Measurements from ENCODE around the gene CAVIN2. TPM values are rescaled to one million over a fixed set of nuclear protein-coding genes. Genes with fewer than 3 reads are reported as not detected.

The CAVIN2 gene
- total RNA-seq, 3 donors from 2014 or later, result 30.7 to 71.4 (median 31.3) TPM

DNA sequence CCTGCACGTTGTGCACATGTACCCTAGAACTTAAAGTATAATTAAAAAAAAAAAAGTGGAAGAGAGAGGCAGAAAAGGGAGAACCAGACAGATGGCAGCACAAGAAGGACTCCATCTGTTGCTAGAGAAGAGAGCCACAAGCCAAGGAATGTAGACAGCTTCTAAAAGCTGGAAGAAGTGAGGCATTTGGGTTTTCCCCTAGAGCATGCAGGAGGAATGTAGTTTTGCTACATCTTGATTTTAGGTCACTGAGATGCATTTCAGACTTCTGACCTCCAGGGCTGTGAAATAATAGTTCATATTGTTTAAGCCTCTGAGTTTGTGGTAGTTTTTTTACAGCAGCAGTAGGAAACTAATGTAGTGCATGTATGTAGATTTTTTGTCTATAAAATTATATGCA is 46.0 kb downstream of the CAVIN2 start:
- Histone ChIP-seq H3K27ac (no peak overlapping the region), H3K4me3 (no peak overlapping the region), H3K9me3 (no peaks in the 10 kb centered on the region), H3K27me3 (no peaks in the 10 kb centered on the region), H3K36me3 (no peaks in the 10 kb centered on the region), H3K4me1 (no peaks in the 10 kb centered on the region)
- no peak for DNase-seq (ENCODE audit: low spot score in 2 of 2)
- intact Hi-C loops (cut with DNase I; ENCODE audit: low total_unique reads), result no loop called here
- TF ChIP-seq POLR2AphosphoS5 (IDR thresholded peaks at IDR 0.05) (no peak), POLR2A (IDR thresholded peaks at IDR 0.05) (no peak)
- TF ChIP-seq, protein P1, sequence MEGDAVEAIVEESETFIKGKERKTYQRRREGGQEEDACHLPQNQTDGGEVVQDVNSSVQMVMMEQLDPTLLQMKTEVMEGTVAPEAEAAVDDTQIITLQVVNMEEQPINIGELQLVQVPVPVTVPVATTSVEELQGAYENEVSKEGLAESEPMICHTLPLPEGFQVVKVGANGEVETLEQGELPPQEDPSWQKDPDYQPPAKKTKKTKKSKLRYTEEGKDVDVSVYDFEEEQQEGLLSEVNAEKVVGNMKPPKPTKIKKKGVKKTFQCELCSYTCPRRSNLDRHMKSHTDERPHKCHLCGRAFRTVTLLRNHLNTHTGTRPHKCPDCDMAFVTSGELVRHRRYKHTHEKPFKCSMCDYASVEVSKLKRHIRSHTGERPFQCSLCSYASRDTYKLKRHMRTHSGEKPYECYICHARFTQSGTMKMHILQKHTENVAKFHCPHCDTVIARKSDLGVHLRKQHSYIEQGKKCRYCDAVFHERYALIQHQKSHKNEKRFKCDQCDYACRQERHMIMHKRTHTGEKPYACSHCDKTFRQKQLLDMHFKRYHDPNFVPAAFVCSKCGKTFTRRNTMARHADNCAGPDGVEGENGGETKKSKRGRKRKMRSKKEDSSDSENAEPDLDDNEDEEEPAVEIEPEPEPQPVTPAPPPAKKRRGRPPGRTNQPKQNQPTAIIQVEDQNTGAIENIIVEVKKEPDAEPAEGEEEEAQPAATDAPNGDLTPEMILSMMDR (IDR thresholded peaks at IDR 0.05), result no peak

DNA sequence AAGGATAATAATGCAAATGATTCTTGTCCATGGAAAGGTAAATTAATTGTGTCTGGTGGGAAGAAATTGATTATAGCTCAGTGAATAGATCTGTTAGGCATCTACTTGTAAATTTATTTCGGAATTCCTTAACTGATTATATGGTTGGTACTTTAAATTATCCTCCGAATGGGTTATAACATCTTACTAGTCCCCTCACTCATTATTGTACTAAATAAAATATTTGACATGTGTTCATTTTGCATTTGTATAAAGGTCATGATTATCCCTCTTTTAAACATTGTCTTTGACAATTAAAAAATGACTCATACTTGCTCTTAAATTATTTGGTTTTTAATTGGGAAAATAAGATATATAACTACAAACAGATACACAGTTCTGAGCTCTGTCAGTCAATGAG is 47.4 kb downstream of the CAVIN2 start:
- no peaks in the 10 kb centered on the region for H3K36me3 ChIP-seq
- no peak for DNase-seq (ENCODE audit: low spot score in 2 of 2)
- intact Hi-C loops (cut with DNase I; ENCODE audit: low total_unique reads), result no loop called here
- no peak overlapping the region for H3K27ac ChIP-seq
- H3K4me1 ChIP-seq, result no peaks in the 10 kb centered on the region
- no peaks in the 10 kb centered on the region for H3K27me3 ChIP-seq
- H3K9me3 ChIP-seq, result no peaks in the 10 kb centered on the region
- no peak overlapping the region for H3K4me3 ChIP-seq
- TF ChIP-seq, protein P1 (IDR thresholded peaks at IDR 0.05), result no peak
- no peak for TF ChIP-seq POLR2AphosphoS5 (IDR thresholded peaks at IDR 0.05)
- no peak for TF ChIP-seq POLR2A (IDR thresholded peaks at IDR 0.05)

DNA sequence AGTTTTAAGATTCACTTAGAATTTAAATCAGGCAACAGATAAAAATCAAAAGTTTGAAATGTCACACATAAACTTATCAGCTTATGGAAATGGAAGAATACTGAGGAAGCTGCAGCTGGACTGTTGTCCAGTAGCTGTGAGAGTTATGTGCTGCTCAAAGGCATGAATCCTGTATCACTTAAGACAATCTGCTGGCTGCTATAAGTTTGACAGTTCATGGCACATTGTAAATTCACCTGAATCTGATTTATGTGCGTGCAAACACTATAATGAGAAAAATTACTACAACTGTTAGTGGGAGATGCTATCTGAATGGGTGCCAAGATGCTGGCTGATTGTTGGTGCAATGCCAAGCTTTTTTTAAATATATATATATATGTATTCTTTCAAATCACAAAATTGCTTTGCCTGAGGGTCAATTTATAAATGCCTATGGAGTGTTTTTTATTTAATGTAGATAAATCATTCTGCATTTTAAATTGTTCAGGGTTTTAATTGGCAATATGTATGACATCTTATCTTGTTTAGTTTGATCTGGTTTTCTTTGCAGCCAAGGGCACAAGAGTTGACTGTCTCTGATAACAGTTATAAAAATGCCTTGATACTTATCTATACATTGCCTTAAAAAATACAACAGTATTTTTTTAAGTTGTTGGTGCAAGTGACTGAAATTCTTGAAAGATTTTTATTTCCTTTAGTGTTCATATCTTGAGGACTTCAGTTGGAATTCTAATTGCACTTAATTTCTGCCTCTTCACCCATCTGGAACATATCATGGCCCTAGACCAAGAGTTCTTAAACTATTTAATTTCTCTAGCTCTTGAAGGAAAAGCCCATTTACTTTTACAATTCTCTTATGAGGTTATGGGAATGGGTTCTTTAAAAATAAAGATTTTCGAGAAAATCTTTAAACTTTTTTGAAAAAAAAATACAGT is 48.7 kb downstream of the CAVIN2 start:
- H3K27me3 ChIP-seq, result no peaks in the 10 kb centered on the region
- no peak overlapping the region for H3K4me3 ChIP-seq
- H3K36me3 ChIP-seq, result no peaks in the 10 kb centered on the region
- DNase-seq (ENCODE audit: low spot score in 2 of 2), result no peak
- H3K9me3 ChIP-seq, result no peaks in the 10 kb centered on the region
- H3K27ac ChIP-seq, result no peak overlapping the region
- intact Hi-C loops (cut with DNase I; ENCODE audit: low total_unique reads), result no loop called here
- no peaks in the 10 kb centered on the region for H3K4me1 ChIP-seq
- TF ChIP-seq POLR2A (IDR thresholded peaks at IDR 0.05), result no peak
- TF ChIP-seq, protein P1 (IDR thresholded peaks at IDR 0.05), result no peak
- TF ChIP-seq POLR2AphosphoS5 (IDR thresholded peaks at IDR 0.05), result no peak

DNA sequence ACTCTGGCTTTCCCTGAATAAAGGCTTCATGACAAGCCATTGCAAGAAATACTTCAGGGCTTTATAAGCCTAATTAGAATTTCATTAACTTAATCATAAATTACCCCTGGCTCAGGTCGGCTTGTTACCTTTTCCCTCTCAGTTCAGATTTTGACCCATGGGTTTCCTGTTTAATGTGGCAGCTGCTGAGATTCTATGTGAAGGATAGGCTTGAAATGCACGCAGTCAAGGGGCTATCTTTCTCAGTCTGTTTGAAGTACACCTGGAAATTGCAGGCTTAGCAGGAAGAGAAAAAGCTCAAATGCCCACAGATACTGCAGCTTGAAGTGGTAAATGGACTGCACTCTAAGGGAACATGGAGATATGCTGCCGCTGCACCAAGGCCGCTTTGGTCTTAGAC is 49.4 kb downstream of the CAVIN2 start:
- no peak overlapping the region for H3K27ac ChIP-seq
- no peak for TF ChIP-seq POLR2AphosphoS5 (IDR thresholded peaks at IDR 0.05)
- TF ChIP-seq POLR2A (IDR thresholded peaks at IDR 0.05), result no peak
- TF ChIP-seq, protein P1 (IDR thresholded peaks at IDR 0.05), result no peak
- no peaks in the 10 kb centered on the region for H3K36me3 ChIP-seq
- H3K27me3 ChIP-seq, result no peaks in the 10 kb centered on the region
- intact Hi-C loops (cut with DNase I; ENCODE audit: low total_unique reads), result no loop called here
- H3K4me1 ChIP-seq, result no peaks in the 10 kb centered on the region
- H3K4me3 ChIP-seq, result no peak overlapping the region
- H3K9me3 ChIP-seq, result no peaks in the 10 kb centered on the region
- no peak for DNase-seq (ENCODE audit: low spot score in 2 of 2)

DNA sequence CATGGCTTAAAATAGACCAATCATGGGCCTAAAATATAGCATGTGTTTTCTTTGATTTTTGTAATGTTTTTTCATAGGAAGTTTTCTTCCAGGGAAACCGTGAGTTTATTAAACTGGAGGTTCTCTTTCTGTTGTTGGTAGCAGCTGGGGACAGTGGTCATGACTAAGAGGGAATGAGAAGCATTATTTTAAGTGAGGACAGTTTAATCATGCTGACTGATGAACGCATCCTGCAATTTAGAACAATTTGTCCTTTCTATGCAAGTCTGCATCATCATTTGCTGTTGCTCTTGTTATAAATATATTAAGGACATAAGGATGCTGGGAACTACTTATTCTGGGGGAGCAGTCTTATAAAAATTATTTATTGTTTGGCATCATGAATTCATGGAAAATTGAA is 51.2 kb downstream of the CAVIN2 start:
- no peak for TF ChIP-seq POLR2A (IDR thresholded peaks at IDR 0.05)
- TF ChIP-seq, protein P1 (IDR thresholded peaks at IDR 0.05), result no peak
- no peak for TF ChIP-seq POLR2AphosphoS5 (IDR thresholded peaks at IDR 0.05)
- Histone ChIP-seq H3K4me3 (no peak overlapping the region), H3K36me3 (no peaks in the 10 kb centered on the region), H3K4me1 (no peaks in the 10 kb centered on the region), H3K27ac (no peak overlapping the region), H3K27me3 (no peaks in the 10 kb centered on the region), H3K9me3 (no peaks in the 10 kb centered on the region)
- intact Hi-C loops (cut with DNase I; ENCODE audit: low total_unique reads), result no loop called here
- no peak for DNase-seq (ENCODE audit: low spot score in 2 of 2)
